ENCODE measurements around the gene PPM1F. TPM values are rescaled to one million over a fixed set of nuclear protein-coding genes. Genes with fewer than 3 reads are reported as not detected.
A peak's percentile ranks its signal among the peaks of the same experiment; 100 is the strongest.

Gene PPM1F
- total RNA-seq, 5 donors from 2014 or later (not counting 1 experiment from before 2014, with no cell fraction given) = 18.7 to 29.9 (median 24.4) TPM

DNA sequence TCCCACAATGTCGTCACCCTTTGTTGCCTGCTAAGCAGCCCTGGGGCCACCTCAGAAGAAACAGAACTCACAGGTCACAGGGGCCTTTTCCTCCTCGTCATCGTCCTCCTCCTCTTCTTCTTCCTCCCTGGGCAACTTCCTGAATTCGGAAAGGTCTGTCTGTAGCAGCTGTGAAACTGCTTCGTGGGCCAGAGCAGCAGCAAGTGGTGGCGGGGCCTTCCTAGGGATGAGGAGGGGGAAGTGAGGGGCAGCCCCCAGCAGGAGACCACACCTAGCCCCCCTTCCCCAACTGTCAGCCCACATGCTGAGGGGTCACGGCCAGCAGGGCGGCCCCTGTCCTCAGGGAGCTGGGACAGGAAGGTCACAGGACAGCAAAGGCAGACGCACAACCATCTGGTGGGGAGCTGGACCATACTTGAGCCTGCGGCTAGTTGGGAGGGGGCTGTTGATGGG, 13.2 kb downstream of the PPM1F start:
- 94% methylated on average over 3 of the region's 10 CpGs for WGBS (ENCODE audit: insufficient coverage)
- Histone ChIP-seq H3K36me3 (ENCODE audit: control insufficient read depth in 2 of 2, extremely low read depth in 1 of 2, insufficient read depth in 1 of 2, low read length in 1 of 2) (peaks cover 2% of the 10 kb centered on the region in 2 donors), H3K4me3 (ENCODE audit: control insufficient read depth in 1 of 2, extremely low read depth in 1 of 2, low read length in 1 of 2) (no peak overlapping the region), H3K4me1 (ENCODE audit: control insufficient read depth in 1 of 2, extremely low read depth in 1 of 2, insufficient read depth in 2 of 2, low read length in 2 of 2) (peaks cover 3 to 33% of the 10 kb centered on the region in 2 experiments), H3K9me3 (no peaks in the 10 kb centered on the region), H3K27ac (ENCODE audit: low read length) (no peak overlapping the region), H3K27me3 (replicated peaks in 1 of 2; ENCODE audit: control insufficient read depth in 2 of 2, extremely low read depth in 1 of 2, insufficient read depth in 2 of 2, low read length in 1 of 2) (no peaks in the 10 kb centered on the region)
- ChIA-PET CTCF (interaction anchor here in 1 of 2 donors (0.7 kb wide), 1 partner anchor 13 kb away, joined by 3 read pairs; the partner anchor contains the start of gene PPM1F), POLR2A (interaction anchor here in 1 of 2 donors (1.0 kb wide), 1 partner anchor 8 kb away, joined by 3 read pairs; no protein-coding TSS in a partner anchor)
- Mint-ChIP-seq H3K36me3 (peaks cover 8% of the 10 kb centered on the region), H3K27ac (peak overlapping the region; percentile 5 to 65), H3K27me3 (no peaks in the 10 kb centered on the region), H3K4me1 (peaks cover 31 to 49% (median 39%) of the 10 kb centered on the region in 3 donors), H3K9me3 (no peaks in the 10 kb centered on the region), H3K4me3 (peak overlapping the region in 2 of 3 donors; percentile 80 to 82)
- no peak for ATAC-seq (replicated peaks in 1 of 4)
- DNase-seq = no peak

DNA sequence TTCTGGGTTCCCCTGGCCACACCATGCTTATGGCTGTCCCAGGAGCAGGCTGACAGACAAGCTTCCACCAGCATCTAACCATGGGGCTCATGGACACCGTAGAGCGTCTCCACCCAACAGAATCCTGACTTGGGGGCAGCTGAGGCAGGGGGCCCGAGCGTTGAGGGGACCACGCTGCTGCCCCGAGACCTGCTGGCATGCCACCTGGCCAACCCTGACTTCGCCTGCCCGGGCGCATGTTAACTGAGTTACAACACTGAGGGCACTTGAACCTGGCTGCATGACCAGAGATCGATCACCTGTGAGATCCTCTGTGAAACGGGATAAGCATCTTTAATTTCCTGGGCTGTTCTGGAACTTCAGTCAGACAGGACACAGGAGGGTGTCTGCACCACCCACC, 13.7 kb downstream of the PPM1F start:
- H3K27me3 Mint-ChIP-seq = no peaks in the 10 kb centered on the region
- H3K9me3 ChIP-seq = no peaks in the 10 kb centered on the region
- no peaks in the 10 kb centered on the region for H3K27me3 ChIP-seq (replicated peaks in 1 of 2; ENCODE audit: control insufficient read depth in 2 of 2, extremely low read depth in 1 of 2, insufficient read depth in 2 of 2, low read length in 1 of 2)
- no peaks in the 10 kb centered on the region for H3K9me3 Mint-ChIP-seq
- H3K4me1 Mint-ChIP-seq = peaks cover 28 to 49% (median 39%) of the 10 kb centered on the region in 3 donors
- peaks cover 2 to 3% of the 10 kb centered on the region in 2 donors for H3K36me3 ChIP-seq (ENCODE audit: control insufficient read depth in 2 of 2, extremely low read depth in 1 of 2, insufficient read depth in 1 of 2, low read length in 1 of 2)
- ChIA-PET POLR2A (no interaction called here), CTCF (interaction anchor here (1.2 to 2.3 kb wide), 2 partner anchors 11 to 14 kb away, joined by 5 to 7 read pairs; partner anchors contain the start of gene PPM1F (in 1 of the 2))
- peaks cover 3 to 33% of the 10 kb centered on the region in 2 experiments for H3K4me1 ChIP-seq (ENCODE audit: control insufficient read depth in 1 of 2, extremely low read depth in 1 of 2, insufficient read depth in 2 of 2, low read length in 2 of 2)
- peak overlapping the region; percentile 75 to 82 (median 80) for H3K4me3 Mint-ChIP-seq
- H3K27ac ChIP-seq (ENCODE audit: low read length) = peak overlapping the region; percentile 61
- WGBS (ENCODE audit: insufficient coverage) = 91% methylated on average over 11 of the region's 11 CpGs
- peaks cover 8% of the 10 kb centered on the region for H3K36me3 Mint-ChIP-seq
- peak overlapping the region in 1 of 2 donors; percentile 88 for H3K27ac Mint-ChIP-seq
- DNase-seq (no peak), ATAC-seq (replicated peaks in 1 of 4) (no peak)
- H3K4me3 ChIP-seq (ENCODE audit: control insufficient read depth in 1 of 2, extremely low read depth in 1 of 2, low read length in 1 of 2) = no peak overlapping the region

DNA sequence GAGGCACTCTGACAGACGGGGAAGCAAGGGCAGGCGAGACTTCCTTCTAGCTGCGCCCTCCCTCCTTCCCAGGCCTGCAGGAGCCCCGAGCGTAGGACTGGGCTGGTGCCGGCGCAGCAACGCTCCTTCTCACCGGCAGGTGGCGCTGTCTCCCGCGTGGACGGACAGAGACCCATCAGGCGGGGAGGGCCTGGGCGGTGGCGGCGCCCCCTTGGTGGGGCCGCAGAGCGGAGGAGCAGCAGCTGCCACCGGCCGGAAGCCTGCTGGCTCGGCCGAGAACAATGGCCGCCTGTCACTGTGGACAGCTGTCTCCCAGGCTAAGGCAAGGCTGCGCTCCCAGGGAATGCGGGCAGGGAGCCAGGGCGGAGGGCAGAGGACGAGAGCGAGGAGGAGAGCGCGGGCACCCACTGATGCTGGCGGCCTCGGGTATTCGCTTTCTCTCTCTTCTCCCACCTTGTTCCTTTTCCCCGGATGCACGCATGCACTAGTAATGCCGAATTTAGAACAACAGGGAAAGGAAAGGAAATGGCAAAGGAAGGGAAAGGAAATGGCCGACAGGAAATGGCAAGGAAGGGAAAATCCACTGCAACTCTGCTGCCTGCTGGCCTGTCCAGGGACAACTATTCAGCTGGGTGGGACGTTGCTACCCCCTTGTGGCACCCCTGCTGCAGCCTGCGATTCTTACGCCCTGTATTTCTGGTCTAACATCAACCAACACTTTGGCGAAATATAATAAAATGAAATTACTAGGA, 14.4 kb downstream of the PPM1F start:
- ChIA-PET CTCF (interaction anchor here (0.6 to 2.3 kb wide), 4 partner anchors 11 to 49 kb away, joined by 3 to 7 read pairs (median 4); partner anchors contain the start of gene PPM1F (in 1 of the 2)), POLR2A (no interaction called here)
- Mint-ChIP-seq H3K36me3 (peaks cover 10% of the 10 kb centered on the region), H3K4me1 (peaks cover 25 to 49% (median 39%) of the 10 kb centered on the region in 3 donors), H3K27ac (peak overlapping the region; percentile 81 to 88), H3K9me3 (no peaks in the 10 kb centered on the region), H3K27me3 (no peaks in the 10 kb centered on the region), H3K4me3 (peak overlapping the region; percentile 75 to 82 (median 80))
- Histone ChIP-seq H3K27me3 (replicated peaks in 1 of 2; ENCODE audit: control insufficient read depth in 2 of 2, extremely low read depth in 1 of 2, insufficient read depth in 2 of 2, low read length in 1 of 2) (no peaks in the 10 kb centered on the region), H3K36me3 (ENCODE audit: control insufficient read depth in 2 of 2, extremely low read depth in 1 of 2, insufficient read depth in 1 of 2, low read length in 1 of 2) (peaks cover 3 to 9% of the 10 kb centered on the region in 2 donors), H3K27ac (ENCODE audit: low read length) (peak overlapping the region; percentile 61), H3K4me3 (ENCODE audit: control insufficient read depth in 1 of 2, extremely low read depth in 1 of 2, low read length in 1 of 2) (peak overlapping the region; percentile 35 to 57), H3K9me3 (no peaks in the 10 kb centered on the region), H3K4me1 (ENCODE audit: control insufficient read depth in 1 of 2, extremely low read depth in 1 of 2, insufficient read depth in 2 of 2, low read length in 2 of 2) (peaks cover 3 to 33% of the 10 kb centered on the region in 2 experiments)
- DNase-seq (peak; percentile 67 to 93 (median 85)), ATAC-seq (replicated peaks in 1 of 4) (peak; percentile 97 to 98 (median 98))
- 3% methylated on average over 31 of the region's 42 CpGs for WGBS (ENCODE audit: insufficient coverage)

GRCh38 chr22:21937821-21938070, 14.9 kb downstream of the PPM1F start:
- Histone ChIP-seq H3K4me1 (ENCODE audit: control insufficient read depth in 1 of 2, extremely low read depth in 1 of 2, insufficient read depth in 2 of 2, low read length in 2 of 2) (peaks cover 3 to 33% of the 10 kb centered on the region in 2 experiments), H3K27ac (ENCODE audit: low read length) (peak overlapping the region; percentile 61), H3K9me3 (no peaks in the 10 kb centered on the region), H3K4me3 (ENCODE audit: control insufficient read depth in 1 of 2, extremely low read depth in 1 of 2, low read length in 1 of 2) (peak overlapping the region; percentile 11 to 57), H3K27me3 (replicated peaks in 1 of 2; ENCODE audit: control insufficient read depth in 2 of 2, extremely low read depth in 1 of 2, insufficient read depth in 2 of 2, low read length in 1 of 2) (no peaks in the 10 kb centered on the region), H3K36me3 (ENCODE audit: control insufficient read depth in 2 of 2, extremely low read depth in 1 of 2, insufficient read depth in 1 of 2, low read length in 1 of 2) (peaks cover 6 to 14% of the 10 kb centered on the region in 2 donors)
- no peak for DNase-seq
- ChIA-PET POLR2A (no interaction called here), CTCF (interaction anchor here (0.6 to 2.3 kb wide), 4 partner anchors 12 to 50 kb away, joined by 3 to 7 read pairs (median 4); partner anchors contain the start of gene PPM1F (in 1 of the 2))
- ATAC-seq (replicated peaks in 1 of 4) = no peak
- Mint-ChIP-seq H3K9me3 (no peaks in the 10 kb centered on the region), H3K4me3 (peak overlapping the region; percentile 75 to 82 (median 80)), H3K36me3 (peaks cover 13% of the 10 kb centered on the region), H3K27me3 (no peaks in the 10 kb centered on the region), H3K27ac (peak overlapping the region; percentile 81 to 88), H3K4me1 (peaks cover 25 to 49% (median 36%) of the 10 kb centered on the region in 3 donors)
- 60% methylated on average over 5 of the region's 8 CpGs for WGBS (ENCODE audit: insufficient coverage)

DNA sequence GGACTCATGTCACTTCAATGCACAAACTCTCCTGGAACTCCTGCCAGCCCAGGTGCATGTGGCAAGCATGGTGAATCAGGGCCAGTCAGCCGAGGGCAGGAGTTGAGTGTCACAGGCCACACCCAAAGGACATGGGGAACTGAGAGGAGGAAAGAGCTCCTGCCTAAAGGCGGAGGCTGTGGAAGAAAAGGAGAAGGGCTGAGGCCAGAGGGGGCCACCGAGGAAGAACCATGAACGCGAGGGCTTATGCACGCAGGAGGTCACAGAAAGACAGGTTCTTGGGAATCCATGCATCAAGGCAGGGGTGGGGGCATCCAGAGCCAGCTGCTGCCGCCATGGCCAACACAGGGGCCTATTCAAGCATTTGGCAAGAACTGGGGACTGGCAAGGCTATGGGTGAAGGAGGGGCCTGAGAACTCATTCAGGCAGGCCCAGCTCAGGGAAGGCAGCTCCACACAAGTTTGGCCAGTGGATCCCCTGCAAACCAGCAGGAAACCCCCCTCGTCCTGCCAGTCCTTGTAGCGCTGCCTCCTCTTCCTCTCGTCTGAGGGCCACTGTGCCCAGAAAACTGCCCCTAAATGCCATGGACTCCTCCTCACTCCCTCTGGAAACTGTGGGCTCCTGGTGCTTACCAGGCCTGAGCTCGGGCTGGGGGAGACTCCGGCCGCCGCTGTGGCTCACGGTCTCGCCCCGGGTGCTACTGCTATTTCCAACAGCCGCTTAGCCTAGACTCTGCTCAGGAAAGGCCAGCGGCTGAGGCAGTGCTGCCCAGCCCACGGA, 15.4 kb downstream of the PPM1F start:
- POLR2A ChIA-PET = no interaction called here

More for the DNA sequence above, 15.4 kb downstream of the PPM1F start:
- H3K9me3 ChIP-seq = no peaks in the 10 kb centered on the region
- Mint-ChIP-seq H3K4me3 (peak overlapping the region in 2 of 3 donors; percentile 11 to 80), H3K27ac (no peak overlapping the region), H3K4me1 (peaks cover 25 to 44% (median 31%) of the 10 kb centered on the region in 3 donors), H3K27me3 (no peaks in the 10 kb centered on the region), H3K9me3 (no peaks in the 10 kb centered on the region), H3K36me3 (peaks cover 19% of the 10 kb centered on the region)
- CTCF ChIA-PET = interaction anchor here (0.6 to 2.3 kb wide), 5 partner anchors 12 to 50 kb away, joined by 3 to 5 read pairs (median 3); partner anchors contain the start of genes PPM1F (in 1 of the 2) and TOP3B (in 1 of the 2)
- ATAC-seq (replicated peaks in 1 of 4) (no peak), DNase-seq (peak in 1 of 35 experiments; percentile 20)
- peaks cover 3 to 28% of the 10 kb centered on the region in 2 experiments for H3K4me1 ChIP-seq (ENCODE audit: control insufficient read depth in 1 of 2, extremely low read depth in 1 of 2, insufficient read depth in 2 of 2, low read length in 2 of 2)
- WGBS (ENCODE audit: insufficient coverage) = 95% methylated on average over 20 of the region's 20 CpGs
- peaks cover 6 to 19% of the 10 kb centered on the region in 2 donors for H3K36me3 ChIP-seq (ENCODE audit: control insufficient read depth in 2 of 2, extremely low read depth in 1 of 2, insufficient read depth in 1 of 2, low read length in 1 of 2)
- H3K27ac ChIP-seq (ENCODE audit: low read length) = peak overlapping the region; percentile 61
- H3K4me3 ChIP-seq (ENCODE audit: control insufficient read depth in 1 of 2, extremely low read depth in 1 of 2, low read length in 1 of 2) = no peak overlapping the region
- no peaks in the 10 kb centered on the region for H3K27me3 ChIP-seq (replicated peaks in 1 of 2; ENCODE audit: control insufficient read depth in 2 of 2, extremely low read depth in 1 of 2, insufficient read depth in 2 of 2, low read length in 1 of 2)

All from T-cell (primary cell).